ENCODE results near the gene TTC1. TPM values are rescaled to one million over a fixed set of nuclear protein-coding genes. Genes with fewer than 3 reads are reported as not detected.
A peak's percentile ranks its signal among the peaks of the same experiment; 100 is the strongest.

Gene TTC1
- total and polyA plus RNA-seq, 12 donors = 32.7 to 131 (median 47.5) TPM

DNA sequence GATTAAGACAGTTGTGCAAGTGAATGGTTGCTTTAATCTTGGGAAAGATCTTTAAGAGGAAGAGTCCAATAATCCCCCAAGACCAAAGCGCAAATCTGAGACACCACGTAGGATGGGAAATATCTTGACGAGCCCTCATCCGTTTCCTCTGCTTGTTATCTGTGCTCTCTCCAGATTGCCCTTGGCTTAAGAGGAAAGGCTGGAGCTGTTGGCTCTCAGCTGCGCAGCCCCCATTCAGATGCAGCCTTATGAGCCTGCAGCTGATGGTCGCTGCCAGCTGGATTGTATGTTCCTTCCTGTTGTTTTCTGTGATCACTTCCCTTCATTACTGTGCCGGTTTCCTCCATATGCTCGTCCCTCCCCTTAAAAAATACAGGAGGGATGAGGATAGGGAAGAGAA, 62.6 kb downstream of the TTC1 start:
- TF ChIP-seq, protein P1, sequence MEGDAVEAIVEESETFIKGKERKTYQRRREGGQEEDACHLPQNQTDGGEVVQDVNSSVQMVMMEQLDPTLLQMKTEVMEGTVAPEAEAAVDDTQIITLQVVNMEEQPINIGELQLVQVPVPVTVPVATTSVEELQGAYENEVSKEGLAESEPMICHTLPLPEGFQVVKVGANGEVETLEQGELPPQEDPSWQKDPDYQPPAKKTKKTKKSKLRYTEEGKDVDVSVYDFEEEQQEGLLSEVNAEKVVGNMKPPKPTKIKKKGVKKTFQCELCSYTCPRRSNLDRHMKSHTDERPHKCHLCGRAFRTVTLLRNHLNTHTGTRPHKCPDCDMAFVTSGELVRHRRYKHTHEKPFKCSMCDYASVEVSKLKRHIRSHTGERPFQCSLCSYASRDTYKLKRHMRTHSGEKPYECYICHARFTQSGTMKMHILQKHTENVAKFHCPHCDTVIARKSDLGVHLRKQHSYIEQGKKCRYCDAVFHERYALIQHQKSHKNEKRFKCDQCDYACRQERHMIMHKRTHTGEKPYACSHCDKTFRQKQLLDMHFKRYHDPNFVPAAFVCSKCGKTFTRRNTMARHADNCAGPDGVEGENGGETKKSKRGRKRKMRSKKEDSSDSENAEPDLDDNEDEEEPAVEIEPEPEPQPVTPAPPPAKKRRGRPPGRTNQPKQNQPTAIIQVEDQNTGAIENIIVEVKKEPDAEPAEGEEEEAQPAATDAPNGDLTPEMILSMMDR (IDR thresholded peaks at IDR 0.05) = no peak
- no peak for TF ChIP-seq POLR2A (IDR thresholded peaks at IDR 0.05)
- peak in 3 of 7 donors; percentile 14 to 59 (median 30) for DNase-seq
- Histone ChIP-seq H3K4me1 (replicated peaks in 1 of 2) (peaks cover 0 to 11% of the 10 kb centered on the region in 2 donors), H3K36me3 (replicated peaks in 1 of 2) (no peaks in the 10 kb centered on the region), H3K27me3 (no peaks in the 10 kb centered on the region), H3K4me3 (no peak overlapping the region), H3K9me3 (replicated peaks in 1 of 3) (no peaks in the 10 kb centered on the region), H3K27ac (peak overlapping the region in 1 of 5 donors; percentile 44)
- WGBS, 4 donors = 43 to 52% (median 46%) methylated on average over 8 of the region's 8 CpGs
- intact Hi-C loops (cut with DNase I) = loop anchor here in 1 of 2 donors (10.0 kb wide), 1 partner anchor 123 kb away; no protein-coding TSS in a partner anchor

GRCh38 chr5:160071916-160072315, 63.0 kb downstream of the TTC1 start:
- no peak for TF ChIP-seq POLR2A (IDR thresholded peaks at IDR 0.05)
- TF ChIP-seq, protein P1 (IDR thresholded peaks at IDR 0.05) = no peak
- intact Hi-C loops (cut with DNase I) = loop anchor here in 1 of 2 donors (10.0 kb wide), 1 partner anchor 123 kb away; no protein-coding TSS in a partner anchor
- Histone ChIP-seq H3K4me3 (no peak overlapping the region), H3K9me3 (replicated peaks in 1 of 3) (no peaks in the 10 kb centered on the region), H3K27me3 (no peaks in the 10 kb centered on the region), H3K27ac (peak overlapping the region in 1 of 5 donors; percentile 44), H3K36me3 (replicated peaks in 1 of 2) (no peaks in the 10 kb centered on the region), H3K4me1 (replicated peaks in 1 of 2) (peaks cover 0 to 11% of the 10 kb centered on the region in 2 donors)
- WGBS, 4 donors = 37 to 50% (median 46%) methylated on average over 2 of the region's 2 CpGs
- DNase-seq = no peak

- Histone ChIP-seq H3K27ac (no peak overlapping the region), H3K9me3 (replicated peaks in 1 of 3) (no peaks in the 10 kb centered on the region), H3K27me3 (no peaks in the 10 kb centered on the region), H3K36me3 (replicated peaks in 1 of 2) (no peaks in the 10 kb centered on the region), H3K4me1 (replicated peaks in 1 of 2) (peaks cover 0 to 15% of the 10 kb centered on the region in 2 donors), H3K4me3 (no peak overlapping the region)
- intact Hi-C loops (cut with DNase I) = loop anchor here in 1 of 2 donors (10.0 kb wide), 1 partner anchor 120 kb away; no protein-coding TSS in a partner anchor
- no peak for DNase-seq
- TF ChIP-seq, protein P1 (IDR thresholded peaks at IDR 0.05) = no peak
- TF ChIP-seq POLR2A (IDR thresholded peaks at IDR 0.05) = no peak
Measured at GRCh38 chr5:160075073-160075472, 66.1 kb downstream of the TTC1 start.

- Histone ChIP-seq H3K27ac (no peak overlapping the region), H3K36me3 (replicated peaks in 1 of 2) (no peaks in the 10 kb centered on the region), H3K4me1 (replicated peaks in 1 of 2) (peaks cover 0 to 13% of the 10 kb centered on the region in 2 donors), H3K27me3 (no peaks in the 10 kb centered on the region), H3K4me3 (no peak overlapping the region), H3K9me3 (replicated peaks in 1 of 3) (no peaks in the 10 kb centered on the region)
- no peak for DNase-seq
- intact Hi-C loops (cut with DNase I) = loop anchor here in 1 of 2 donors (10.0 kb wide), 1 partner anchor 118 kb away; no protein-coding TSS in a partner anchor
- TF ChIP-seq POLR2A (IDR thresholded peaks at IDR 0.05) = no peak
- TF ChIP-seq, protein P1 (IDR thresholded peaks at IDR 0.05) = no peak
- 81 to 87% (median 86%) methylated on average over 2 of the region's 2 CpGs for WGBS, 4 donors
Measured at GRCh38 chr5:160076997-160077396, 68.1 kb downstream of the TTC1 start.
